Measurements from ENCODE around the gene GPR107.

GRCh38 chr9:130172858-130173665, 119.4 kb downstream of the GPR107 start:
- 0 out of 2 replicates have a peak, but pooled peaks have one; percentile 9 for TF ChIP-seq CTCF (conservative IDR thresholded peaks at IDR 0.05; ENCODE audit: low read depth, low read length)
- no peak for TF ChIP-seq EZH2 (IDR thresholded peaks at IDR 0.05; ENCODE audit: borderline replicate concordance, low read depth, low read length, poor library complexity, severe bottlenecking)
